BJ (cell line): ENCODE measurements around the gene VAV2. TPM values are rescaled to one million over a fixed set of nuclear protein-coding genes. Genes with fewer than 3 reads are reported as not detected.
"Not testable (repeated sequence)": the region's sequence is repeated elsewhere in the genome, so short reads cannot be mapped to it uniquely, and the experiment has no call there.

Source experiments
- CTCF ChIA-PET: fragments of 350-600 bp; formaldehyde crosslinking; extraction: SDS; loops from one replicate; lab custom pipeline; 2021; ENCODE audit warnings: antibody characterized with exemption, inconsistent platforms; lab: Yijun Ruan, JAX
- POLR2A ChIA-PET: fragments of 300-600 bp; sonication (Branson Sonifier 250); formaldehyde crosslinking; extraction: SDS; loops from one replicate; lab custom pipeline; 2021; ENCODE audit warnings: antibody characterized with exemption; lab: Charles Lee
- DNase-seq: peaks from one replicate; pipeline ENCODE4 v3.0.0-alpha.2; 2011; ENCODE audit warnings: low read depth
- H3K27me3 ChIP-seq: 2 replicates; pipeline ENCODE4 v1.6.0; 2011; ENCODE audit warnings: low read length; ENCODE audit not compliant: control insufficient read depth, insufficient read depth
- H3K36me3 ChIP-seq: 2 replicates; pipeline ENCODE4 v1.5.1; 2011; ENCODE audit warnings: low read length; ENCODE audit not compliant: control insufficient read depth, insufficient read depth
- H3K4me3 ChIP-seq: 2 replicates; pipeline ENCODE4 v1.5.1; 2011; ENCODE audit warnings: low read depth, mild to moderate bottlenecking, control low read depth, low read length
- CTCF ChIP-seq: IDR thresholded peaks from 2 replicates; pipeline ENCODE4 v1.5.1; 2011; ENCODE audit warnings: low read depth, mild to moderate bottlenecking, control low read depth, inconsistent platforms, low read length, moderate library complexity; ENCODE audit not compliant: insufficient read depth
- polyA plus RNA-seq: library from polyadenylated mRNA; depleted of rRNA; stranded (reverse); fragments of >200 nt; gene quantifications from 2 replicates; pipeline ENCODE4 v1.2.3, GENCODE V29; 2011

The VAV2 gene
- polyA plus RNA-seq, 1 experiment: 9.9 TPM

GRCh38 chr9:133960568-133961129 lies 31.5 kb downstream of the VAV2 start:
- ChIA-PET CTCF (interaction anchor here (2.7 kb wide), 1 partner anchor 34 kb away, joined by 10 read pairs; no protein-coding TSS in a partner anchor), POLR2A (no interaction called here)
- DNase-seq: no peak
- no peak overlapping the region for H3K4me3 ChIP-seq
- no peaks in the 10 kb centered on the region for H3K36me3 ChIP-seq
- no peak for TF ChIP-seq CTCF
- no peaks in the 10 kb centered on the region for H3K27me3 ChIP-seq

- TF ChIP-seq CTCF: no peak
- no peaks in the 10 kb centered on the region for H3K27me3 ChIP-seq
- CTCF ChIA-PET: interaction anchor here (2.7 kb wide), 1 partner anchor 34 kb away, joined by 10 read pairs; no protein-coding TSS in a partner anchor
- POLR2A ChIA-PET: no interaction called here
- H3K36me3 ChIP-seq: no peaks in the 10 kb centered on the region
- no peak overlapping the region for H3K4me3 ChIP-seq
- DNase-seq: no peak
Measured at GRCh38 chr9:133959966-133960567, 32.1 kb downstream of the VAV2 start.

- Histone ChIP-seq H3K27me3 (no peaks in the 10 kb centered on the region), H3K4me3 (no peak overlapping the region), H3K36me3 (no peaks in the 10 kb centered on the region)
- no peak for DNase-seq
- TF ChIP-seq CTCF: no peak
- CTCF ChIA-PET: interaction anchor here (2.7 kb wide), 1 partner anchor 35 kb away, joined by 10 read pairs; no protein-coding TSS in a partner anchor
- POLR2A ChIA-PET: no interaction called here
Measured at GRCh38 chr9:133959171-133959570, 33.0 kb downstream of the VAV2 start.

DNA sequence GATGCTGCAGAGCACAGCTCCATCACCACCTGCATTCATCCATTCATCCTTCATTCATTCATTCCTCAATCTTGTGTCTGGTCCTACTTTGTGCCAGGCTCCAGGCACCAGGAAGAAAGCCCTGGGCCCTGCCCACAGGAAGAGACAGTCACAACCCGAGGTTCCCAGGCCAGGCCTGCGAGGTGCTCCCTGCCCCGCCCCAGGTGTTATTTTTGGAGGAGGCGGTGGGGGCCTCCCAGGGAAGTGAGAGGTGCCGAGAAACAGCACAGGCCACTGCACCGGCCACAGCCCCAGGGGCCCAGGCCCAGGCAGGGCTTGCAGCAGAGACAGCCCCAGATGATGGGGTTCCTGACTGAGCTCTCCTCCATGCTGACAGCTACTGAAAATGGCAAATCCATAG lies 33.4 kb downstream of the VAV2 start:
- no peaks in the 10 kb centered on the region for H3K27me3 ChIP-seq
- CTCF ChIA-PET: interaction anchor here (2.7 kb wide), 1 partner anchor 35 kb away, joined by 10 read pairs; no protein-coding TSS in a partner anchor
- POLR2A ChIA-PET: no interaction called here
- no peak overlapping the region for H3K4me3 ChIP-seq
- DNase-seq: no peak
- no peaks in the 10 kb centered on the region for H3K36me3 ChIP-seq
- TF ChIP-seq CTCF: no peak

DNA sequence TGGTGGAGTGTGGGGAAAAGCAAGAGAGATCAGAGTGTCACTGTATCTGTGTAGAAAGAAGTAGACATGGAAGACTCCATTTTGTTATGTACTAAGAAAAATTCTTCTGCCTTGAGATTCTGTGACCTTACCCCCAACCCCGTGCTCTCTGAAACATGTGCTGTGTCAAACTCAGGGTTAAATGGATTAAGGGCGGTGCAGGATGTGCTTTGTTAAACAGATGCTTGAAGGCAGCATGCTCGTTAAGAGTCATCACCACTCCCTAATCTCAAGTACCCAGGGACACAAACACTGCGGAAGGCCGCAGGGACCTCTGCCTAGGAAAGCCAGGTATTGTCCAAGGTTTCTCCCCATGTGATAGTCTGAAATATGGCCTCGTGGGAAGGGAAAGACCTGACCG lies 34.4 kb downstream of the VAV2 start:
- CTCF ChIA-PET, DNase-seq, POLR2A ChIA-PET, H3K27me3 ChIP-seq, H3K4me3 ChIP-seq, H3K36me3 ChIP-seq: not testable (repeated sequence)
